ENCODE measurements around the gene CMPK2.

DNA sequence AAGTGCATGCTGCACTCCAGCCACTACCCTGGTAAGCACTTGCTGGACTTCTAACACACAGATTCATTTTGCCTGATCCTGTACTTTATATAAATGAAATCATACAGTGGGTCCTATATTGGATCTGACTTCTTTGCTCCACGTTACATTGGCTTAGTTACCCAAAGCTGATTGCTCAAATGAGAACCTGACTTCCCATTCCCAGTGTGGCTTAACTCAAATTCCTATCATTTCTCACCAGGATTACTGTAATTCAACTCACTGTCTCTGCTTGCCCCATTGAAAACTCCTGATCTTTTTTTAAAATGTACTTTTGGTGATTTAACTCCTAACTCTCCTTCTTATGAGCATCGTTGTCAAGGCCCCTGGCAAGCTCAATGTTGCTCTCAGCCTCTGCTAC, 13.3 kb upstream of the CMPK2 start:
- TF ChIP-seq POLR2AphosphoS5 (IDR thresholded peaks at IDR 0.05; ENCODE audit: low read depth, low read length) (no peak), SIN3A (IDR thresholded peaks at IDR 0.05; ENCODE audit: borderline replicate concordance, insufficient read depth, low read length) (no peak), FOXP2 (optimal IDR thresholded peaks at IDR 0.05; ENCODE audit: borderline replicate concordance, extremely low read depth, extremely low read length, insufficient read depth) (no peak)
- TF ChIP-seq, protein P1, sequence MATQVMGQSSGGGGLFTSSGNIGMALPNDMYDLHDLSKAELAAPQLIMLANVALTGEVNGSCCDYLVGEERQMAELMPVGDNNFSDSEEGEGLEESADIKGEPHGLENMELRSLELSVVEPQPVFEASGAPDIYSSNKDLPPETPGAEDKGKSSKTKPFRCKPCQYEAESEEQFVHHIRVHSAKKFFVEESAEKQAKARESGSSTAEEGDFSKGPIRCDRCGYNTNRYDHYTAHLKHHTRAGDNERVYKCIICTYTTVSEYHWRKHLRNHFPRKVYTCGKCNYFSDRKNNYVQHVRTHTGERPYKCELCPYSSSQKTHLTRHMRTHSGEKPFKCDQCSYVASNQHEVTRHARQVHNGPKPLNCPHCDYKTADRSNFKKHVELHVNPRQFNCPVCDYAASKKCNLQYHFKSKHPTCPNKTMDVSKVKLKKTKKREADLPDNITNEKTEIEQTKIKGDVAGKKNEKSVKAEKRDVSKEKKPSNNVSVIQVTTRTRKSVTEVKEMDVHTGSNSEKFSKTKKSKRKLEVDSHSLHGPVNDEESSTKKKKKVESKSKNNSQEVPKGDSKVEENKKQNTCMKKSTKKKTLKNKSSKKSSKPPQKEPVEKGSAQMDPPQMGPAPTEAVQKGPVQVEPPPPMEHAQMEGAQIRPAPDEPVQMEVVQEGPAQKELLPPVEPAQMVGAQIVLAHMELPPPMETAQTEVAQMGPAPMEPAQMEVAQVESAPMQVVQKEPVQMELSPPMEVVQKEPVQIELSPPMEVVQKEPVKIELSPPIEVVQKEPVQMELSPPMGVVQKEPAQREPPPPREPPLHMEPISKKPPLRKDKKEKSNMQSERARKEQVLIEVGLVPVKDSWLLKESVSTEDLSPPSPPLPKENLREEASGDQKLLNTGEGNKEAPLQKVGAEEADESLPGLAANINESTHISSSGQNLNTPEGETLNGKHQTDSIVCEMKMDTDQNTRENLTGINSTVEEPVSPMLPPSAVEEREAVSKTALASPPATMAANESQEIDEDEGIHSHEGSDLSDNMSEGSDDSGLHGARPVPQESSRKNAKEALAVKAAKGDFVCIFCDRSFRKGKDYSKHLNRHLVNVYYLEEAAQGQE (IDR thresholded peaks at IDR 0.05; ENCODE audit: insufficient read depth in 1 of 2, low read depth in 2 of 2, low read length in 2 of 2), result no peak

All from PFSK-1 (cell line).